Liver (tissue), 9 donors: ENCODE data around the gene PSPC1. TPM values are rescaled to one million over a fixed set of nuclear protein-coding genes. Genes with fewer than 3 reads are reported as not detected.

Experiments
- DNase-seq: peaks from one replicate; pipeline ENCODE4 v3.0.0-alpha.2; 2017; ENCODE audit warnings: low spot score
- H3K27ac ChIP-seq, 2 donors: one replicate each; pipeline ENCODE4 v1.7.0; 2013; ENCODE audit warnings: inconsistent platforms in 2 of 2, low read length in 2 of 2, control low read depth in 1 of 2, low read depth in 1 of 2, mild to moderate bottlenecking in 1 of 2
- H3K27me3 ChIP-seq, 4 donors: one replicate each; pipeline versions ENCODE4 v1.6.1 to v1.7.0; 2013; ENCODE audit warnings: low read length in 3 of 4, inconsistent platforms in 1 of 4, mild to moderate bottlenecking in 1 of 4, moderate library complexity in 1 of 4; ENCODE audit not compliant: control insufficient read depth in 4 of 4, insufficient read depth in 4 of 4
- H3K36me3 ChIP-seq, 4 donors: one replicate each; pipeline versions ENCODE4 v1.6.1 to v1.7.0; 2013; ENCODE audit warnings: low read length in 3 of 4, mild to moderate bottlenecking in 3 of 4, low read depth in 1 of 4, moderate library complexity in 1 of 4; ENCODE audit not compliant: control insufficient read depth in 4 of 4, insufficient read depth in 3 of 4
- H3K4me1 ChIP-seq, 4 donors: one replicate each; pipeline versions ENCODE4 v1.6.1 to v1.7.0; 2013; ENCODE audit warnings: low read length in 3 of 4, mild to moderate bottlenecking in 3 of 4, moderate library complexity in 1 of 4; ENCODE audit not compliant: control insufficient read depth in 4 of 4, insufficient read depth in 4 of 4
- H3K4me3 ChIP-seq, 3 donors: one replicate each; pipeline versions ENCODE4 v1.6.1 to v1.7.0; 2013; ENCODE audit warnings: low read length in 3 of 3, control low read depth in 1 of 3, low read depth in 1 of 3, mild to moderate bottlenecking in 1 of 3
- H3K9ac ChIP-seq, 2 donors: one replicate each; pipeline ENCODE4 v1.7.0; 2013; ENCODE audit warnings: low read length in 2 of 2, mild to moderate bottlenecking in 2 of 2, moderate library complexity in 2 of 2, control low read depth in 1 of 2, low read depth in 1 of 2
- H3K9me3 ChIP-seq, 4 donors: one replicate each; pipeline versions ENCODE4 v1.6.1 to v1.7.0; 2013; ENCODE audit warnings: low read length in 3 of 4; ENCODE audit not compliant: control insufficient read depth in 4 of 4
- EGR1 ChIP-seq, 2 donors: IDR thresholded peaks; 2 replicates each; pipeline ENCODE4 v1.6.1; 2016 to 2018; ENCODE audit warnings: antibody characterized with exemption in 2 of 2, low read depth in 2 of 2
- FOXA1 ChIP-seq: IDR thresholded peaks from 2 replicates; pipeline ENCODE4 v1.6.1; 2016; ENCODE audit warnings: antibody characterized with exemption
- FOXA2 ChIP-seq: IDR thresholded peaks from 2 replicates; pipeline ENCODE4 v1.6.1; 2016; ENCODE audit warnings: antibody characterized with exemption
- GABPA ChIP-seq, 2 donors: IDR thresholded peaks in 1 of 2; conservative IDR thresholded peaks in 1 of 2; 2 replicates each; pipeline ENCODE4 v1.6.1; 2016; ENCODE audit warnings: antibody characterized with exemption in 2 of 2, mild to moderate bottlenecking in 1 of 2, moderate library complexity in 1 of 2
- HNF4A ChIP-seq, 2 donors: conservative IDR thresholded peaks; 2 replicates each; pipeline ENCODE4 v1.6.1; 2016; ENCODE audit warnings: antibody characterized with exemption in 2 of 2, mild to moderate bottlenecking in 2 of 2
- HNF4G ChIP-seq: IDR thresholded peaks from 2 replicates; pipeline ENCODE4 v1.6.1; 2016; ENCODE audit warnings: antibody characterized with exemption
- JUND ChIP-seq, 2 donors: IDR thresholded peaks; 2 replicates each; pipeline ENCODE4 v1.6.1; 2016; ENCODE audit warnings: antibody characterized with exemption in 2 of 2
- MAX ChIP-seq: IDR thresholded peaks from 2 replicates; pipeline ENCODE4 v1.6.1; 2016; ENCODE audit warnings: antibody characterized with exemption
- NR2F2 ChIP-seq: IDR thresholded peaks from 2 replicates; pipeline ENCODE4 v1.6.1; 2016; ENCODE audit warnings: antibody characterized with exemption
- RAD21 ChIP-seq, 2 donors: IDR thresholded peaks; 2 replicates each; pipeline ENCODE4 v1.6.1; 2016; ENCODE audit warnings: antibody characterized with exemption in 2 of 2, mild to moderate bottlenecking in 2 of 2
- RXRA ChIP-seq, 2 donors: IDR thresholded peaks; 2 replicates each; pipeline ENCODE4 v1.6.1; 2017 to 2018; ENCODE audit warnings: antibody characterized with exemption in 2 of 2, mild to moderate bottlenecking in 1 of 2
- SP1 ChIP-seq: IDR thresholded peaks from 2 replicates; pipeline ENCODE4 v1.6.1; 2018; ENCODE audit warnings: antibody characterized with exemption, mild to moderate bottlenecking
- TAF1 ChIP-seq: conservative IDR thresholded peaks from 2 replicates; pipeline ENCODE4 v1.6.1; 2016; ENCODE audit warnings: antibody characterized with exemption, mild to moderate bottlenecking
- YY1 ChIP-seq: IDR thresholded peaks from 2 replicates; pipeline ENCODE4 v1.6.1; 2016; ENCODE audit warnings: antibody characterized with exemption, mild to moderate bottlenecking
- WGBS: extraction: QIAGEN DNeasy Blood & Tissue Kit; methylation state at CpG from one replicate; pipeline ENCODE4 v1.1.7; 2013; 5-methylcytosine and 5-hydroxymethylcytosine counted together
- polyA plus RNA-seq, 2 donors: library from polyadenylated mRNA; stranded (reverse) in 1 of 2; unstranded in 1 of 2; fragments of 200-250 nt in 1 of 2; fragments of >200 nt in 1 of 2; fragmentation: Nextera tagmentation in 1 of 2; extraction: Ambion mirVana in 1 of 2; gene quantifications; one replicate each; pipeline versions ENCODE4 v1.2.1 to v1.2.3, GENCODE V29; 2013 to 2015
- total RNA-seq, 2 donors: library from RNA; depleted of rRNA; stranded (reverse); fragments of >200 nt; gene quantifications; one replicate each; pipeline ENCODE4 v1.2.3, GENCODE V29; 2014
- TF ChIP-seq, protein P1 (sequence below): IDR thresholded peaks from 2 replicates; pipeline ENCODE4 v1.6.1; 2016; ENCODE audit warnings: antibody characterized with exemption, mild to moderate bottlenecking
- TF ChIP-seq, protein P2 (sequence below): IDR thresholded peaks from 2 replicates; pipeline ENCODE4 v1.6.1; 2016; ENCODE audit warnings: antibody characterized with exemption
- TF ChIP-seq, protein P3 (sequence below): IDR thresholded peaks from 2 replicates; pipeline ENCODE4 v1.6.1; 2016; ENCODE audit warnings: antibody characterized with exemption
- TF ChIP-seq, protein P4 (sequence below): fragments of 150-350 bp; IDR thresholded peaks from 2 replicates; pipeline ENCODE4 v1.5.1; 2017; ENCODE audit warnings: improper control_type of control experiment, low read depth, low read length; ENCODE audit not compliant: missing input control
- donor health status: healthy.
- donor health status: healthy.
- donor health status: healthy.
- donor health status: healthy.
- donor health status: healthy.

PSPC1 gene
- total and polyA plus RNA-seq, 4 donors = 7.8 to 38.2 (median 20.1) TPM

GRCh38 chr13:19661561-19661960, 121.2 kb downstream of the PSPC1 start:
- Histone ChIP-seq H3K9ac (no peak overlapping the region), H3K4me3 (no peak overlapping the region), H3K27ac (no peak overlapping the region), H3K4me1 (no peaks in the 10 kb centered on the region), H3K27me3 (no peaks in the 10 kb centered on the region), H3K36me3 (peaks cover 14 to 59% (median 37%) of the 10 kb centered on the region in 4 donors), H3K9me3 (no peaks in the 10 kb centered on the region)
- no peak for DNase-seq
- 93% methylated on average over 15 of the region's 15 CpGs for WGBS
- TF ChIP-seq SP1 (no peak), HNF4G (no peak), EGR1 (IDR thresholded peaks at IDR 0.05; ENCODE audit: low read depth in 2 of 2) (no peak), FOXA2 (no peak), NR2F2 (no peak), TAF1 (no peak), MAX (no peak), RXRA (IDR thresholded peaks at IDR 0.05) (no peak), HNF4A (conservative IDR thresholded peaks at IDR 0.05) (no peak), JUND (IDR thresholded peaks at IDR 0.05) (no peak), RAD21 (IDR thresholded peaks at IDR 0.05) (no peak), GABPA (IDR thresholded peaks at IDR 0.05 in 1 of 2, conservative IDR thresholded peaks at IDR 0.05 in 1 of 2) (no peak), YY1 (no peak), FOXA1 (no peak)
- TF ChIP-seq, protein P1, sequence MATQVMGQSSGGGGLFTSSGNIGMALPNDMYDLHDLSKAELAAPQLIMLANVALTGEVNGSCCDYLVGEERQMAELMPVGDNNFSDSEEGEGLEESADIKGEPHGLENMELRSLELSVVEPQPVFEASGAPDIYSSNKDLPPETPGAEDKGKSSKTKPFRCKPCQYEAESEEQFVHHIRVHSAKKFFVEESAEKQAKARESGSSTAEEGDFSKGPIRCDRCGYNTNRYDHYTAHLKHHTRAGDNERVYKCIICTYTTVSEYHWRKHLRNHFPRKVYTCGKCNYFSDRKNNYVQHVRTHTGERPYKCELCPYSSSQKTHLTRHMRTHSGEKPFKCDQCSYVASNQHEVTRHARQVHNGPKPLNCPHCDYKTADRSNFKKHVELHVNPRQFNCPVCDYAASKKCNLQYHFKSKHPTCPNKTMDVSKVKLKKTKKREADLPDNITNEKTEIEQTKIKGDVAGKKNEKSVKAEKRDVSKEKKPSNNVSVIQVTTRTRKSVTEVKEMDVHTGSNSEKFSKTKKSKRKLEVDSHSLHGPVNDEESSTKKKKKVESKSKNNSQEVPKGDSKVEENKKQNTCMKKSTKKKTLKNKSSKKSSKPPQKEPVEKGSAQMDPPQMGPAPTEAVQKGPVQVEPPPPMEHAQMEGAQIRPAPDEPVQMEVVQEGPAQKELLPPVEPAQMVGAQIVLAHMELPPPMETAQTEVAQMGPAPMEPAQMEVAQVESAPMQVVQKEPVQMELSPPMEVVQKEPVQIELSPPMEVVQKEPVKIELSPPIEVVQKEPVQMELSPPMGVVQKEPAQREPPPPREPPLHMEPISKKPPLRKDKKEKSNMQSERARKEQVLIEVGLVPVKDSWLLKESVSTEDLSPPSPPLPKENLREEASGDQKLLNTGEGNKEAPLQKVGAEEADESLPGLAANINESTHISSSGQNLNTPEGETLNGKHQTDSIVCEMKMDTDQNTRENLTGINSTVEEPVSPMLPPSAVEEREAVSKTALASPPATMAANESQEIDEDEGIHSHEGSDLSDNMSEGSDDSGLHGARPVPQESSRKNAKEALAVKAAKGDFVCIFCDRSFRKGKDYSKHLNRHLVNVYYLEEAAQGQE = no peak
- TF ChIP-seq, protein P2, sequence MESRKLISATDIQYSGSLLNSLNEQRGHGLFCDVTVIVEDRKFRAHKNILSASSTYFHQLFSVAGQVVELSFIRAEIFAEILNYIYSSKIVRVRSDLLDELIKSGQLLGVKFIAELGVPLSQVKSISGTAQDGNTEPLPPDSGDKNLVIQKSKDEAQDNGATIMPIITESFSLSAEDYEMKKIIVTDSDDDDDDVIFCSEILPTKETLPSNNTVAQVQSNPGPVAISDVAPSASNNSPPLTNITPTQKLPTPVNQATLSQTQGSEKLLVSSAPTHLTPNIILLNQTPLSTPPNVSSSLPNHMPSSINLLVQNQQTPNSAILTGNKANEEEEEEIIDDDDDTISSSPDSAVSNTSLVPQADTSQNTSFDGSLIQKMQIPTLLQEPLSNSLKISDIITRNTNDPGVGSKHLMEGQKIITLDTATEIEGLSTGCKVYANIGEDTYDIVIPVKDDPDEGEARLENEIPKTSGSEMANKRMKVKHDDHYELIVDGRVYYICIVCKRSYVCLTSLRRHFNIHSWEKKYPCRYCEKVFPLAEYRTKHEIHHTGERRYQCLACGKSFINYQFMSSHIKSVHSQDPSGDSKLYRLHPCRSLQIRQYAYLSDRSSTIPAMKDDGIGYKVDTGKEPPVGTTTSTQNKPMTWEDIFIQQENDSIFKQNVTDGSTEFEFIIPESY = no peak
- TF ChIP-seq, protein P3, sequence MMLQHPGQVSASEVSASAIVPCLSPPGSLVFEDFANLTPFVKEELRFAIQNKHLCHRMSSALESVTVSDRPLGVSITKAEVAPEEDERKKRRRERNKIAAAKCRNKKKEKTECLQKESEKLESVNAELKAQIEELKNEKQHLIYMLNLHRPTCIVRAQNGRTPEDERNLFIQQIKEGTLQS = no peak
- TF ChIP-seq, protein P4, sequence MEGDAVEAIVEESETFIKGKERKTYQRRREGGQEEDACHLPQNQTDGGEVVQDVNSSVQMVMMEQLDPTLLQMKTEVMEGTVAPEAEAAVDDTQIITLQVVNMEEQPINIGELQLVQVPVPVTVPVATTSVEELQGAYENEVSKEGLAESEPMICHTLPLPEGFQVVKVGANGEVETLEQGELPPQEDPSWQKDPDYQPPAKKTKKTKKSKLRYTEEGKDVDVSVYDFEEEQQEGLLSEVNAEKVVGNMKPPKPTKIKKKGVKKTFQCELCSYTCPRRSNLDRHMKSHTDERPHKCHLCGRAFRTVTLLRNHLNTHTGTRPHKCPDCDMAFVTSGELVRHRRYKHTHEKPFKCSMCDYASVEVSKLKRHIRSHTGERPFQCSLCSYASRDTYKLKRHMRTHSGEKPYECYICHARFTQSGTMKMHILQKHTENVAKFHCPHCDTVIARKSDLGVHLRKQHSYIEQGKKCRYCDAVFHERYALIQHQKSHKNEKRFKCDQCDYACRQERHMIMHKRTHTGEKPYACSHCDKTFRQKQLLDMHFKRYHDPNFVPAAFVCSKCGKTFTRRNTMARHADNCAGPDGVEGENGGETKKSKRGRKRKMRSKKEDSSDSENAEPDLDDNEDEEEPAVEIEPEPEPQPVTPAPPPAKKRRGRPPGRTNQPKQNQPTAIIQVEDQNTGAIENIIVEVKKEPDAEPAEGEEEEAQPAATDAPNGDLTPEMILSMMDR = no peak
